ENCODE measurements around the gene SLC22A13.

DNA sequence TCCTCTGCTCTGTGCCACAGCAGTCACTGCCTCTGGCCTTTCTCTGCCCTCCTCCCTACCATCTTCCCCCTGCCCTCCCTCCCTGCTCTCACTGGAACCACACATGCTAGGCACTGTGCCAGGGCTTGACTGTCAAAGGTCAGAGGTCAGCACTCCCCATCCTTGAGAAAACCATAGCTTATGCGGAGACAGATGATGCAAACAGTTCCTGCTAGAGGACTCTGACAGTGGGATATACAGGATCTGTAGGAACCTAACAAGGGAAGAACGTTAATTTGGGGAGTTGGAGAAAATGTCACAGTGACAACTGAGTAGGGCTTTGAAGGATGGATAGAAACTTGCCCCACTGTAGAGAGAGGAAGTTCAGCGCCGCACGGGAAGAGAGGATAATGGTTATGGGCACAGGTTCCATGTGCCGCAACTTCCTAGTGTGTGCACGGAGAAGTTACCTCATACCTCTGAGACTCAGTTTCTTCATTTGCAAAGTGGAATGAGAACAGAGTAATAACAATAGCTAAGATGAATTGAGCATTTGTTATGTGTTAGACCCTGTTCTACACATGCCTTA lies 51.7 kb downstream of the SLC22A13 start:
- TF ChIP-seq, protein P1, sequence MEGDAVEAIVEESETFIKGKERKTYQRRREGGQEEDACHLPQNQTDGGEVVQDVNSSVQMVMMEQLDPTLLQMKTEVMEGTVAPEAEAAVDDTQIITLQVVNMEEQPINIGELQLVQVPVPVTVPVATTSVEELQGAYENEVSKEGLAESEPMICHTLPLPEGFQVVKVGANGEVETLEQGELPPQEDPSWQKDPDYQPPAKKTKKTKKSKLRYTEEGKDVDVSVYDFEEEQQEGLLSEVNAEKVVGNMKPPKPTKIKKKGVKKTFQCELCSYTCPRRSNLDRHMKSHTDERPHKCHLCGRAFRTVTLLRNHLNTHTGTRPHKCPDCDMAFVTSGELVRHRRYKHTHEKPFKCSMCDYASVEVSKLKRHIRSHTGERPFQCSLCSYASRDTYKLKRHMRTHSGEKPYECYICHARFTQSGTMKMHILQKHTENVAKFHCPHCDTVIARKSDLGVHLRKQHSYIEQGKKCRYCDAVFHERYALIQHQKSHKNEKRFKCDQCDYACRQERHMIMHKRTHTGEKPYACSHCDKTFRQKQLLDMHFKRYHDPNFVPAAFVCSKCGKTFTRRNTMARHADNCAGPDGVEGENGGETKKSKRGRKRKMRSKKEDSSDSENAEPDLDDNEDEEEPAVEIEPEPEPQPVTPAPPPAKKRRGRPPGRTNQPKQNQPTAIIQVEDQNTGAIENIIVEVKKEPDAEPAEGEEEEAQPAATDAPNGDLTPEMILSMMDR (IDR thresholded peaks at IDR 0.05) = no peak
- no peak for TF ChIP-seq POLR2A (IDR thresholded peaks at IDR 0.05)
